ENCODE measurements around the gene RGR.

The RGR gene

DNA sequence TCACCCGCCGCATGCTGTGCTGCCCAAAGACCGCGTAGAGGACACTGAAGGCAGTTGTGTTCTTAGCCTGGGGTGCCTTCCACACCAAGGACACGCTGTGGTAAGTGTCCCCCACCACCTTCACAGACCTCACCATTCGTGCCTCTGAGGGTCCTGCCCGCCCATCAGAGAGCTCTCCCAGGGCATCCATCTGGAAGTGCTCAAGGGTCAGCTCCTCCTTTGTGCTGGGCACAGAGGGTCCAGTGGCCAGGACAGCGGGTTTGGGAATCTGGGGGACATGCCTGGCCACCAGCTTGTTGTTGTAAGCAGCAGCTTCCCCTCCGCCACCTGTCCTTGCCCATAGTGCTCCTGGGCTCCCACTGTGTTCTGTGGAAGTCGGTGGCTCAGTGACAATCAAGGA is 12.5 kb upstream of the RGR start:
- no peak for TF ChIP-seq POLR2A (IDR thresholded peaks at IDR 0.05; ENCODE audit: low read depth, low read length)
- FAIRE-seq (no peak), DNase-seq (ENCODE audit: insufficient read length, low spot score) (no peak)

DNA sequence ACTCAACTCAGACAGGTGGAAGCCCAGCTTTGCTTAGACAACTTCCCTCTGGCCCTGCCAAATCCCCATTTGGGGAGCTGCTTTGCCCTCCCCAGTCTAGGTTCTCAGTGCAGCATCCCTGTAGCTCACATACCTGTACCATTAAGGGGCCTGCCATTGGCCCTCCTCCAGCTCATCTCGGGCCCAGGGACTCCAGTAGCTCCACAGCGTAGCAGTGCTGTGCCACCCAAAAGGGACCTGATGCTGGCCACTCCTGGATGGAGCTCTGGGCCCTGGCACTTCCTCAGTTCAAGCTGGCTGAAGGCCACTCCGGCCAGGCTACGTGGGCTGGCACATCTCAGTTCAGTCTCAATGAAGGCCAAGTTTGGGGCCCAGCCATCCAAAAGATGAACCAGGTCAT is 10.9 kb upstream of the RGR start:
- DNase-seq (ENCODE audit: insufficient read length, low spot score) (no peak), FAIRE-seq (no peak)
- no peak for TF ChIP-seq POLR2A (IDR thresholded peaks at IDR 0.05; ENCODE audit: low read depth, low read length)

DNA sequence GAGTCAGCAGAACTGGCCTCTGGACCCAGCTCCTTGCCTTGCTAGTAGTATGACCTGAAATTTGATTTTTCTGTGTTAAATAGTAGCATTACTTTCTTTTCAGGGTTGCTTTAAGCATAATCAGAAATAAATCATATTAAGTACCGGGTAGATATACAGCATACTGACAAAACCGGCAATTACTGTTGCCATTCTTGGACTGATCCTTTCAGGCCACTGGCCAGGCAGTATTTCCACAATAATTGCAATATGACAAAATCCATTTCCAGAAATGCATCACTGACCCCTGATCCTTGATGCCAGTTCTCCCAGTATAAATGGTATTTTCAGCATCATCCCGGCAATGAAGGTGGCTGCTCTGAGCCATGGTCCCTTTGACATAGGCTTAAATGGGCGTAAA is 10.4 kb upstream of the RGR start:
- DNase-seq (ENCODE audit: insufficient read length, low spot score) (no peak), FAIRE-seq (no peak)
- no peak for TF ChIP-seq POLR2A (IDR thresholded peaks at IDR 0.05; ENCODE audit: low read depth, low read length)

DNA sequence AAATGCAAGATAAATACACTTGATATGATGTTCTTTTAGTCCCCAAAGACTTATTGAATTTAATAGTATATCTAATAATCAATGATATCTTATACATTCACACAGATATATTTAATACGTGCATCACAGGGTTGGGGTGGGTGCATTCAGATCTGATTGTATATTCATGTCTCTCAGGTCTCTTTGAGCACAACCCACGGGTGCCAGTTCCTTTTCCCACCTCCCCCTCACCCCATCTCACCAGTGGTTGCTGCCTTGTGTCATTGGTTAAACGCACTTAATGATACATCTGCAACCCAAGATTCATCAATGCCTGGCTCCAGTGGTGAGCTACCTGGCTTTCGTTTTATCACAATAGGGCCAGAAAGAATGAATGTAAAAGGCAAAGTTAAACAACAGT is 9.8 kb upstream of the RGR start:
- DNase-seq (ENCODE audit: insufficient read length, low spot score) (no peak), FAIRE-seq (no peak)
- TF ChIP-seq POLR2A (IDR thresholded peaks at IDR 0.05; ENCODE audit: low read depth, low read length), result no peak

DNA sequence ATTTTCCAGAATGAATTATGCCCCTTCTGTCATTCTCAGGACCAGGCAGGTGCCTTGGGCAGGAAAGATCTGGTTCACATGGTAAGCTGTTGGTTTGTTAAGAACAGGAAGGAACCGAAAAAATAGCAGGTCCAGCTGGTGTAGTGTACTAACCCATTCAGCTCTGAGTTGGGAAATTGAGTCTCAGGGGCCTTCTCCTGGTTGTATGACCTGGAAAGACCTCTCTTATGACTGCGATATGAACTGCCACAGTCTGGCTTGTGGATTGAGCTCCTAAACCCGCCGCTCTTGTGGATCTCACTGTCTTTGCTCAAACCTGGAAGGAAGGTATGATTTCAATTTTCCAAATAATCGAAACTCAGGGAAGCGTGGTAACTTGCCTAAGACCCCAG is 8.1 kb upstream of the RGR start:
- FAIRE-seq (no peak), DNase-seq (ENCODE audit: insufficient read length, low spot score) (no peak)

DNA sequence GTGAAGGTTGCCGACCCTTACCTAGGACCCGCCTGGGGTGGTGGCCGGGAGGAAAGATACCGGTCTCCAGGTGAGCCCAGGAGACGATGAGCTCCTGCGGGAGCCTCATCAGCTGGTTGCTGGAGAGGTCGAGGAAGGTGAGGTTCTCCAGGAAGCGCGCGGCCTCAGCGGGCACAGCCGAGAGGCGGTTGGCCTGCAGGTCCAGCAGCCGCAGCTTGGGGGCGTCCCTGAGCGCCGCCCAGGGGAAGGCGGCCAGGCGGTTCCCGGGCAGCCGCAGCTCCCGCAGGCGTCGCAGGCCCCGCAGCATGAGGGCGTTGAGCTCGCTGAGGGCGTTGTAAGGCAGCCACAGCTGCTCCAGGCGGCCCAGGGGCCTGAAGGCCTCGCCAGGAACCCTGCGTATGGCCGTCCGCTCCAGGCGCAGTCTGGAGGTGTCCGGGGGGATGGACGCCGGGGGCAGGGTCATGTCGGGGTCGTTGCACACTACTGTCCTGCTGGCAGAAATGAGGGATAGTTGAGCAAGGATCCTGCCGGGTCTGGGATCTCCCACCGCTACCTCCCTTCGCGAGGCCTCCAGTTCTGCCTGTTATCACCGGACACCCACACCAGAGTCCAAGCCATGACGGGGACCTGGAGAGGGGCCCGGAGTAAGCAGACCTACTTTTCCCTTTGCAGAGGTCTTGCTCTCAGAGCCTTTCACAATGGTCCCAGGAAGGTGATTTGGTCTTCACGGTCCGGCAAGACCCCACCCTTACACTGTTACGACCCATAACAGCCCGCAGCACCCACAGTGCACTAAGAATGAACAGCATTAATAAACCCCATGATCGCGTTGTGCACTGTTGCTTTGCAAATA is 7.4 kb upstream of the RGR start:
- FAIRE-seq (no peak), DNase-seq (ENCODE audit: insufficient read length, low spot score) (no peak)
- TF ChIP-seq POLR2A (IDR thresholded peaks at IDR 0.05; ENCODE audit: low read depth, low read length), result no peak

More for the DNA sequence above, 8.1 kb upstream of the RGR start:
- TF ChIP-seq POLR2A (IDR thresholded peaks at IDR 0.05; ENCODE audit: low read depth, low read length), result no peak

DNA sequence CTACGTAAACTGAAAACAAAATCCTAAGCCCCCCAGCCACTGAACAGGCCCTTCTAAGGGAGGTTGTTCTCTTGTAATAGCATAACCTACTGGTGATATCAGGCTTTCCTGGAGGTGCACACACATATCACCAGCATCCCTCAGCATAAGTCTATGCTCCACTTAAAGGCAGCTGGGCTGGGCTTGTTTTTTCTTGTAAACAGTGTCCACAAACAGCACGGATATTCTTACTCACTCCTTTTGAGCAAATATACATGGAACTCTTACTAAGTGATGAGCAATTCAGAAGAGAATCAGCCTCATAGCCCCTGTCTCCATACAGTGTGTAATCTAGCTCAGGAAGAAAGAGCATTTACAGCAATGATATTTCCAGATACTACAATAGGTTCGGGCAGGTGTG is 5.9 kb upstream of the RGR start:
- DNase-seq (ENCODE audit: insufficient read length, low spot score), result no peak
- FAIRE-seq, result no peak
- TF ChIP-seq POLR2A (IDR thresholded peaks at IDR 0.05; ENCODE audit: low read depth, low read length), result no peak

DNA sequence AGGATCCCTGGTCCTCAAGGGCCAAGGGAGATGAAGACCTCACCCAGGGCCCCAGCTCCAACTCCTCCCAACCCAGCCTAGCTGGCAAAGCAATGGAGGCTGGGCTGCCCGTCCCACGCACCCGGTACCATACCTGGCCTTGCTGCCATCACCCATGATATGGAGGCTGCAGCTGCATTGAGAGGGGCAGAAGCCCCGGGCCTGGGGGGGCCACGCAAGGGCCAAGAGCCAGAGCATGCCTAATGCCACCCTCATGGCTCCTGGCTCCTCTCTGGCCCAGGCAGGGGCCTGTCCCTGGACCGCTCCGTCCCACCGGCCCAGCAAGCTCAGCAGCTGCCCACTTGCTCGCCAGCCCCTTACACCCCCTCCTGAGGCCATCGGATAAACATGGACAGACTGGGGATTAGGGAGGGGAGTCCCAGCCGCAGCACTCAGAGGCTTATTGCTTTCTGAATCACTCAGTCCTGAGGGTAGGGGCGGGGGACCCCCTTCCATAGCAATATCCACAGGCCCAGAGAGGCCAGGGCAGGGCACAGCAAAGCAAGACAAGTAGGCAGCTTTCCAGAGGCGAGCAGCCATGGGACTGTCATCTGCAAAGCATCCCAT is 3.6 kb upstream of the RGR start, which contains the start of gene LRIT1:
TSS of gene LRIT1 (minus strand) at position 362 of the 606 bp plus-strand sequence. CDS start at position 255, 107 bp downstream.
- no peak for TF ChIP-seq POLR2A (IDR thresholded peaks at IDR 0.05; ENCODE audit: low read depth, low read length)
- FAIRE-seq (no peak), DNase-seq (ENCODE audit: insufficient read length, low spot score) (no peak)

DNA sequence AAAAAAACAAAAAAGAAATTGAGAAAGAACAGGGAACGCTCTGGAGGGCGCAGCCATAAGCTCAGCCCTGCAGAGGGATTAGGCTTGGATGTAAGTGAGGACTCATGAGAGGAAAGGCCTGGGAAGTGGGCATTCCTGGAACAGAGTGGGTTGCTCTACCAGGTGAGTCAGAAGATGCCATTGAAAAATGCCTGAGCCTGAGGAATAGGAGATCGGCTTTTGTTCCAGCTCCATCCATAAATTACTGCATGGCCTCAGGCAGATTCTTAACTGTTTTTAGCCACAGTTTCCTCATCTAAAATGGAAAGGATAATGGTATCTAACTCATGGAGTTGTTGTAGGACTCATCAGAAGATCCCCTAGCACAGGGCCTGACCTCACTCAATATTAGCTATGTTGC is 1.1 kb upstream of the RGR start:
- FAIRE-seq (no peak), DNase-seq (ENCODE audit: insufficient read length, low spot score) (no peak)
- no peak for TF ChIP-seq POLR2A (IDR thresholded peaks at IDR 0.05; ENCODE audit: low read depth, low read length)

DNA sequence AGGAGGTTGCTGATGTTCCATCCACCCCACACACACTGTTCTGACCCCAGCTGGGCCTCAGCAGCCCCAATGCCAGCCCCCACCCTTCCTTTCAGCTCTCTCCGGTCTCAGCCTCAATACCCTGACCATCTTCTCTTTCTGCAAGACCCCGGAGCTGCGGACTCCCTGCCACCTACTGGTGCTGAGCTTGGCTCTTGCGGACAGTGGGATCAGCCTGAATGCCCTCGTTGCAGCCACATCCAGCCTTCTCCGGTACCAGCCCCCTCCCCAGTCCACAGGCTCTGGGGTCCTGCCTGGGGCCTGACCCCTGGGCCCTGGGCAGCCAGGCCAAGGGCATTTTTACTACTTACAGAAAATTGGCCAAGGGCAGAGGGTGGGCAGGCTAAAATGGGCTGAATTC is 2.6 kb downstream of the RGR start:
- no peak for DNase-seq (ENCODE audit: insufficient read length, low spot score)
- TF ChIP-seq POLR2A (IDR thresholded peaks at IDR 0.05; ENCODE audit: low read depth, low read length), result no peak
- no peak for FAIRE-seq

DNA sequence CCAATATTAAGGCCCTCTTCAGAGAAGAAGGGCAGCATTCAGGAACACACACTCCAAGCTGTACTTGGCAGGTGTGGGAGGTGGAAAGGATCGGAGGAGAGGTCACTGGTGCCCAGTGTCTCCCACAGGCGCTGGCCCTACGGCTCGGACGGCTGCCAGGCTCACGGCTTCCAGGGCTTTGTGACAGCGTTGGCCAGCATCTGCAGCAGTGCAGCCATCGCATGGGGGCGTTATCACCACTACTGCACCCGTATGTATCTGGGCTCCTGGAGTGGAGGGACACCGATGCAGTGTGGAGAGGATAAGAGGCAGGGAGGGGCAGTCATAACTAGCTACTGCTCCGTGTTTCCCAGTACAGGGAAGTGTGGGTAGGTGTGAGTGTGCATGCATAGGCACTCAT is 3.9 kb downstream of the RGR start:
- DNase-seq (ENCODE audit: insufficient read length, low spot score) (no peak), FAIRE-seq (no peak)
- no peak for TF ChIP-seq POLR2A (IDR thresholded peaks at IDR 0.05; ENCODE audit: low read depth, low read length)

DNA sequence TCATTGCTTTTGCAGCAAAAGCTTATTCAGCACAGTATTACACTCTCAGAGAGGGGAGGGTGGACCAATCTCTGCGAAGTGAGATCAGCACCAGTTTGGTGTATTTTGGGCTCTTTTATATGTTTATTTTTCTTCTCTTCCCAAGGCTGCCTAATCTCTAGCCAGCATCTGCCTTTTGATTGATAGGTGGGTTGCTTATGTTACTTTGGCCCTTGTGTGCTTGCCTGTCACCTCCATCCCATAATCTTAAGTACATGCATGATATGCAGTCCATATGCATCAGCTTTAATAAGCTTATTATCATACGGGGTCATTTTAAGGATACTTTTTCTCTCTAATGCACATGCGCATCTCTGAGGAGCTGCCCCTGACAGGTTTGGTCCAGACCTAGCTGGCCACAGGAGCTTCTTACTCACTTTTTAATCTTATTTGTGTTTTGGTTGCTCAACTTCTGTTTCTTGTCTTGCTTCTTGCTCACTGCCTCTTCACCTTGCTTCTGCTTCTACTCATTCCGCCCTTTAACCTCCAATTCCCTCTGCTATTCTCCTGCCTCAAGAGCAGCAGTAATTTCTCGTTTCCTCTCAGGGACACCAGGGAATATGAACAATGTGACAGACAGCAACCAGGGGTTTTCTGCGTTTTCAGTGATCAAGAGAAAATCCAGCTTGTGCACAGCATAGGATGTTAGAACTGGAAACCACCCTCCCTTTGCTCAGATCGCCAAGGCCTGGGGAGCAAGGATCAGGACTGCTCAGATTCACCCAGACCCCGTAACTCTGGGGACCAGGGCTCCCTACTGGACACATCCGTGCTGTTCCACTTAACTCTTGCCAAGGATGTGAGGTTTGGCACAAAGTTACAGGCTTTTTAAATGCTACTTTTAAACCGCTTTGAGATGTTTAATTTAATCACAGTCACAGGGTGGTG is 10.0 kb downstream of the RGR start:
- FAIRE-seq (no peak), DNase-seq (ENCODE audit: insufficient read length, low spot score) (no peak)
- no peak for TF ChIP-seq POLR2A (IDR thresholded peaks at IDR 0.05; ENCODE audit: low read depth, low read length)

DNA sequence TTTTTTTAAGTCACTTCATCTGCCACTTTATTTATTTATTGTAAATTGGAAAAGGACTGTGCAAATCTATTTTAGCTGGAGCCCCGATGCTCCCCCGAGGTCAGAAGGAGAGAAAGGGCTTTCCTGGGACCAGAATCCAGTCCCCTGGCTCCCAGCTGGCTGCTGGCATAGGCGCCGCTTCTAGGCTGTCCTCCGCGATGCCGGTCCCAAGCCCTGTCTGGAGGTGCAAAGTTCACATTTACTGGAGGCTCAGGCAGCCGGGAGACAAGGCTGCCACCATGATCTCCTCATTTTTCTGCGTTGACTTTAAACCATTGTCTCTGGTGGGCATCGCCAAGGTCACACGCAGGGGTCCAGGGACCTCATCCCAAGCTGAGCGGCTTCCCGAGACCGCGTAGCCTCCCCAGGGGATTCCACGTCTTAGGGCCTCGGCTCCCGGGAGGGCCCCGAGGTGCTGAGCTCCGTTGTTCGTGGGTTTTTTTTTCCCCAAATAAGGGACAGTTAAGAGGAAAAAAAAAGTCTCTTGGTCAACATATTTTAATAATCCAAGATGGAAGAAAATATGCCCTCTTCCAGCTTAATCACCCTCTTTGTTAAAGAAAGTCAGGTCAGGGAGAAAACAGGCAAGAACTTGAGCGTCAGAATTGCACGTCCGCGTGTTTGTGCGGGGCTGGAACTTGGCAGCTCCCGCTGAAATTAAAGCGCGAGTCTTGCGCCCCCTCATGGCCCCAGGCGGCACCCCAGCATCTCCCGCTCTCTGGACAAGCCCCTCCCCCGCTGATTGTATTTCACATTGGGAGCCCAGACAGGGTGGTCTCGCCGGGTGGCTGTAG is 11.9 kb downstream of the RGR start:
- peak; percentile 49 for DNase-seq (ENCODE audit: insufficient read length, low spot score)
- TF ChIP-seq POLR2A (IDR thresholded peaks at IDR 0.05; ENCODE audit: low read depth, low read length), result no peak
- FAIRE-seq, result no peak

Measured in H54 (cell line).